Astrocyte of the spinal cord (primary cell): ENCODE measurements around the gene LTA.
A peak's percentile ranks its signal among the peaks of the same experiment; 100 is the strongest.
"Not testable (repeated sequence)": the region's sequence is repeated elsewhere in the genome, so short reads cannot be mapped to it uniquely, and the experiment has no call there.

ENCODE experiments used
- DNase-seq: peaks from one replicate; pipeline ENCODE4 v3.0.0; 2011; ENCODE audit warnings: low read depth, low spot score
- H3K4me3 ChIP-seq: 2 replicates; pipeline ENCODE4 v1.5.1; 2011; ENCODE audit warnings: low read depth, mild to moderate bottlenecking, low read length, moderate library complexity
- in situ Hi-C: cut with HindIII; loops from 2 replicates; pipeline ENCODE4 v1.10.0; 2017; ENCODE audit warnings: low sequenced_read_pairs
- TF ChIP-seq, protein P1 (sequence below): IDR thresholded peaks from 2 replicates; pipeline ENCODE4 v1.5.1; 2012; ENCODE audit warnings: low read depth, mild to moderate bottlenecking, low read length, inconsistent platforms

LTA gene

DNA sequence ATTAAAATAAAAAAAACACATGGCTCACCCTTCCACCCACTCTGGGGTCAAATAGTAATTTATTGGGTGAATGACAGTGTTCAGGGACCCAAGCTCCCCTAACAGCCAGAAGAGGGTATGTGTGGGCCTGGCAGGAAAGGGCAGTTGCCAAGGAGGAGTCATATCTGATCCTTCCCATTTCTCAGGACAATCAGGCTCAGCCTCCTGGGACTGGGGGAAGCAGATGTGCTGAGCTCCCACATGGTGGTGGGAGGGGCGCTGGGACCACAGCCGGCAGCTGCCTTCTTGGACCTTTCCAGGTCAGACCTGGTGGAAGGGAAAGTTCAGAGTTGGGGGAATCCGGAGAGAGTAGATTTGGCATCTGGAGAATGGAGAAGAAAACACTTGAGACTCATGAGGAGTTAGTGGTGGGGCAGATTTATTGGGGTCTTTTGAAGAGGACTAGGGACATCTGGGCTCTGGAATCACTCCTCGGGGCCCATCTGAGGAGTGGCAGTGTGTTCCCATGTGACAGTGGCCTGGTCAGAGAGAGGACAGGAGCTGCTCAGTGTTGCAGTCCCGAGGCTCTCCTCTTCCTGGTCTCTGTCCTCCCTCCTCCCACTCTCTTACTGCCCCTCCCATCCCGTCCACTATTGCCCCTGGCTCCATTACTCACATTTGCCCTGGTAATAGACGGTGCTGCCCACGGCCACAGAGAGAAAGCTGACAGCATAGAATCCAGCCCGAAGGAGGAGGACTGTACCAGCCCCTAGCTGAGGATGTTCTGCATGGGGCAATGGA is 17.0 kb downstream of the LTA start:
- TF ChIP-seq, protein P1, sequence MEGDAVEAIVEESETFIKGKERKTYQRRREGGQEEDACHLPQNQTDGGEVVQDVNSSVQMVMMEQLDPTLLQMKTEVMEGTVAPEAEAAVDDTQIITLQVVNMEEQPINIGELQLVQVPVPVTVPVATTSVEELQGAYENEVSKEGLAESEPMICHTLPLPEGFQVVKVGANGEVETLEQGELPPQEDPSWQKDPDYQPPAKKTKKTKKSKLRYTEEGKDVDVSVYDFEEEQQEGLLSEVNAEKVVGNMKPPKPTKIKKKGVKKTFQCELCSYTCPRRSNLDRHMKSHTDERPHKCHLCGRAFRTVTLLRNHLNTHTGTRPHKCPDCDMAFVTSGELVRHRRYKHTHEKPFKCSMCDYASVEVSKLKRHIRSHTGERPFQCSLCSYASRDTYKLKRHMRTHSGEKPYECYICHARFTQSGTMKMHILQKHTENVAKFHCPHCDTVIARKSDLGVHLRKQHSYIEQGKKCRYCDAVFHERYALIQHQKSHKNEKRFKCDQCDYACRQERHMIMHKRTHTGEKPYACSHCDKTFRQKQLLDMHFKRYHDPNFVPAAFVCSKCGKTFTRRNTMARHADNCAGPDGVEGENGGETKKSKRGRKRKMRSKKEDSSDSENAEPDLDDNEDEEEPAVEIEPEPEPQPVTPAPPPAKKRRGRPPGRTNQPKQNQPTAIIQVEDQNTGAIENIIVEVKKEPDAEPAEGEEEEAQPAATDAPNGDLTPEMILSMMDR = no peak
- in situ Hi-C loops = no loop called here
- H3K4me3 ChIP-seq = no peak overlapping the region
- no peak for DNase-seq

DNA sequence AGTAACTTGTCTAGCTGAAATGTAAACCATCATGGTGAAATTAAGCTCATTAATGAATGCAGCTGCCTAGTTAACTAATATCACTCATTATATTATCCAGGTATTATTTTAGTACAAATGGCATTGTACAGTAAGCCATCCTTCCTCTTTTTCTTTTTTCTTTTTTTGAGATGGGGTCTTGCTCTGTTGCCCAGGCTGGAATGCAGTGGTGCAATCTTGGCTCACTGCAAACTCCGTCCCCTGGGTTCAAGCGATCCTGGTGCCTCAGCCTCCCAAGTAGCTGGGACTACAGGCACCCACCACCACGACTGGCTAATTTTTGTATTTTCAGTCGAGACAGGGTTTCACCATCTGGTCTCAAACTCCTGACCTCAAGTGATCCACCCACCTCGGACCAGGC is 18.6 kb downstream of the LTA start:
- in situ Hi-C loops, DNase-seq, H3K4me3 ChIP-seq: not testable (repeated sequence)

DNA sequence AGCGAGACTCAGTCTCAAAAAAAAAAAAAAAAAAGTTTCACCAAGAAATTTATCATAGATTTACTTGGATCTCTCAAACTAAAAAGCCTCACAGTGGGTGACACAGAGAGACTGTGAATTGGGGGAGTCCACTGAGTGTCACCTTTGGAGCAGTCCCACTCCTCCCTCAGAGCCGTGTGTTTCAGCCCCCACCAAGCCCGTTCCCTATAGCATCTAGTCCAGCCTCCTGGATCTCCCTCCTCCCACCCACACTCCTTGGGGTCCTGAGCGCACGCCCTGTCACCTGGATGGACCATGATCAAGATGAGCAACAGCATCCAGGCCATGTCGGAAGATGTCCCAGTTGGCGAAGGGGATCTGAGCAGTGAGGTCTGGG is 20.3 kb downstream of the LTA start:
- in situ Hi-C loops = no loop called here
- H3K4me3 ChIP-seq = no peak overlapping the region
- no peak for DNase-seq
- TF ChIP-seq, protein P1 = no peak

DNA sequence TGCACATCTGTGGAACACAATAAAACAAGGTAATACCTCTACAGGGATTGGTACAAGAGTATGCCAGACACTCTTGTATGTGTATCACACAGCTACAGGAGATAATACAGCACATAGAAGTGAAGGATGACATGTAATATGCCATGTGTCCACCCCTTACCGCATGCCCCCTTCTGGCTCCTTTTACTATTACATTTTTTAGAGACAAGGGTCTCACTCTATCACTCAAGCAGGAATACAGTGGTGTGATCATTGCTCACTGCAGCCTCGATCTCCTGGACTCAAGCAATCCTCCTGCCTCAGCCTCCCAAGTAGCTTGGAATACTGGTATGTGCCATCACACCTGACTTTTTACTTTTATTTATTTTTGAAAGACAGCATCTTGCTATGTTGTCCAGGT is 24.9 kb downstream of the LTA start:
- TF ChIP-seq, protein P1 = peak; percentile 42
- in situ Hi-C loops = no loop called here
- DNase-seq = peak; percentile 30
- H3K4me3 ChIP-seq = no peak overlapping the region

DNA sequence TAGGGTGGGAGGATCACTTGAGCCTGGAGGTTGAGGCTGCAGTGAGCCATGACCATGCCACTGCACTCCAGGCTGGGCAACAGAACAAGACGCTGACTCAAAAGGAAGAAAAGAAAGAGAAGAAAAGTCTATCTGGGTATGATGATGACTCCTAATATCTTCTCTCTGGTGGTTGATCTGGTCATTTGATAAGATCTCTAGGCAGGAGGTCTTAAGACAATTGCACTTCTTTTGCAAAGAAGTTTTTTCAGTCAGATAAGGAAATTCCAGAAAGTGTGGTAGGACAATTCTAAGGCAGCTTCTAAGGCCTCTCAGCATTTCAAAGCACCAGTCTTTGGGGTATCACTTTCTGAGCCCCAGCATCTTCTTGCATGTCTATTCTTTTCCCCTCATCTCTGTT is 35.2 kb downstream of the LTA start:
- no peak for DNase-seq
- in situ Hi-C loops = no loop called here
- no peak overlapping the region for H3K4me3 ChIP-seq
- TF ChIP-seq, protein P1 = no peak

DNA sequence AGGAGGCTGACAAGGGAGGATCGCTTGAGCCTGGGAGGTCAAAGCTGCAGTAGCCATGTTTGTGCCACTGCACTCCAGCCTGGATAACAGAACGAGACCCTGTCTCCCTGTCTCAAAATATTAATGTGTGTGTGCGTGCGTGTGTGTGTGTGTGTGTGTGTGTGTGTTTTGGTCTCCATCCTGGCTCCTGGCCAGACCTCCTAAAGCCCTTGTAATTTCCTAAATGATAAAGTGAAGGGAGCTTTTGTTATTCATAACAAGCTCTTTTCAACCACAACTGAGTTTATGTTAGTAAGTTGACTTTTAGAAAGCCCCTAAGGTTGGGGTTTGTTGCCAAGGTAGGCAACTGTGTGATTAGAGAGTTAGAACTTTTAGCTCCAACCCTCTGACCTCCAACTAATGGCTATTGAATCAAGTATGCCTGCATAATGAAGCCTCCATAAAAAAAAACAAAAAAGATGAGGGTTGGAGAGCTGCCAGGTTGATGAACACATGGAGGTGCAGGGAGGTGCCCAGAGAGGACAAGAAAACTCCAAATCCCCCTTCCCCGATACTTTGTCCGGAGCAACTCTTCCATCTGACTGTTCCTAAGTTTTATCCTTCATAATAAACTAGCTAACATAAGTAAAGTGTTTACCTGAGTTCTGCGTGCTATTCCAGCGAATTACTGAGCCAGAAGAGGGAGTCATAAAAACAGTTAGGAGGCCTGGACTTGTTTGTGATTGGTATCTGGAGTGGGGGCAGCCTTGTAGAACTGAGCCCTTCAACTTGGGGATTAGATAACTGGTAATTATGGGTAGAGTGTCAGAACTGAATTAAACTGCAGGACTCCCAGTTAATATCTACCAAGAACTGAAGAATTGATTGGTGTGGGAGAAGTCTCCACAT is 37.7 kb downstream of the LTA start:
- TF ChIP-seq, protein P1 = no peak
- no peak overlapping the region for H3K4me3 ChIP-seq
- in situ Hi-C loops = no loop called here
- DNase-seq = no peak

DNA sequence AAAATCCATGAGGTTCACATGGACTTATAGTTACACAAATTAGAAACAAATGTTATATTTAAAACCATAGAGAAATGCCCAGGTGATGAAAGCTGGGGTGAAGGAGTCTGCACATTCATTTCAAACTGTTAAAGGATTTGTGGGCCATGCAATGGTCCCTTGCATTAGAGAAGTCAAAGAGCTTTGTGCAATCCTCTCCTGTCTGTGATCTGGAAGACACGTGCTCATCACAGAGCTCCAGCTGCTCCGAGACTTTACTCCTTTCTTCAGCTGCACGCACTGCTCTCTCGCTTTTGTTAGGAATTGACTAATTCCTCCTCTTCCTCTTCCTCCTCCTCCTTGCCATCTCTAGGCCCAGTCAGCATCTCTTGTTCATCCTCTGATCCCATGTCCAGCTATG is 38.9 kb downstream of the LTA start:
- DNase-seq = no peak
- in situ Hi-C loops = no loop called here
- TF ChIP-seq, protein P1 = no peak
- no peak overlapping the region for H3K4me3 ChIP-seq
